ENCODE data around the gene HAND1.
A peak's percentile ranks its signal among the peaks of the same experiment; 100 is the strongest.

HAND1 gene

DNA sequence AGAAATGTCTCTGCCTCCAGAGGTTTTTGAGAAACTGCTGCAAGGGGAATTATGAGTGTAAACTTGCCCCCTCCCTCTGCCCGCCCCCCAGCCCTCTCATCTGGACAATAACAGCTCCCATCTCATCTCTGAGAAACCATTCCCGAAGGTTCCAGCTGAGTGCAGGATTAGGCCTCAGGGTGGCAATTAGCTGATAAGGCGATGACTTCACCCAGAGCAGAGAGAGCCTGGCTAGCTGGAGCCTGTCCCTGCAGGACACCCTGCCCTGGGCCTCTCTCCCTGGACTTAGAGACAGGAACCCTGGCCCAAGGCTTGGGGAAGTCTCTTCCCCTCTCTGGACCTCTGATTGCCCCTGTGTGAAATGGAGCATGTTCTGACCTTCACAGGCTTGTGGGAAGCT lies 45.7 kb upstream of the HAND1 start:
- H3K4ac ChIP-seq (ENCODE audit: low read depth in 1 of 2, low read length in 2 of 2), result no peak overlapping the region
- peak overlapping the region in 1 of 2 experiments; percentile 79 for H2BK12ac ChIP-seq (ENCODE audit: low read length in 2 of 2)
- H2BK5ac ChIP-seq (ENCODE audit: low read depth, low read length, poor library complexity, severe bottlenecking), result no peak overlapping the region
- no peak overlapping the region for H2BK15ac ChIP-seq (ENCODE audit: low read depth, poor library complexity, severe bottlenecking)
- no peak overlapping the region for H3K14ac ChIP-seq (ENCODE audit: low read length in 2 of 2)
- no peak overlapping the region for H3K18ac ChIP-seq (ENCODE audit: low read depth in 1 of 2, low read length in 2 of 2)
- no peak overlapping the region for H4K91ac ChIP-seq (ENCODE audit: low read length)
- H3K27me3 ChIP-seq (ENCODE audit: control insufficient read depth in 1 of 2, insufficient read depth in 1 of 2, low read length in 2 of 2), result peaks cover 56 to 77% of the 10 kb centered on the region in 2 experiments
- WGBS, result 16% methylated on average over 3 of the region's 3 CpGs
- no peak overlapping the region for H4K8ac ChIP-seq (ENCODE audit: low read length)
- peaks cover 0 to 3% of the 10 kb centered on the region in 2 experiments for H3K36me3 ChIP-seq (ENCODE audit: control insufficient read depth in 1 of 2, insufficient read depth in 2 of 2, low read depth in 1 of 2, low read length in 2 of 2)
- no peaks in the 10 kb centered on the region for H3K79me1 ChIP-seq (replicated peaks; ENCODE audit: low read length, poor library complexity, severe bottlenecking)
- H3K9ac ChIP-seq (ENCODE audit: low read length), result no peak overlapping the region
- no peak overlapping the region for H2AK5ac ChIP-seq (ENCODE audit: low read length, severe bottlenecking)
- no peak overlapping the region for H3K4me3 ChIP-seq (ENCODE audit: insufficient read depth in 1 of 2, low read depth in 1 of 2, low read length in 2 of 2)
- peak; percentile 54 for DNase-seq
- H3K23ac ChIP-seq (ENCODE audit: low read length in 2 of 2), result no peak overlapping the region
- H3K9me3 ChIP-seq (ENCODE audit: control insufficient read depth, low read length), result no peaks in the 10 kb centered on the region
- H2BK120ac ChIP-seq (ENCODE audit: low read depth, low read length), result no peak overlapping the region
- H3K4me1 ChIP-seq (ENCODE audit: control insufficient read depth, insufficient read depth, low read depth, low read length), result peaks cover 5% of the 10 kb centered on the region
- H3K4me2 ChIP-seq (ENCODE audit: low read length, poor library complexity, severe bottlenecking), result no peak overlapping the region
- H3K27ac ChIP-seq (ENCODE audit: low read length, poor library complexity, severe bottlenecking), result no peak overlapping the region
- no peak overlapping the region for H2AFZ ChIP-seq (ENCODE audit: low read depth, low read length)

DNA sequence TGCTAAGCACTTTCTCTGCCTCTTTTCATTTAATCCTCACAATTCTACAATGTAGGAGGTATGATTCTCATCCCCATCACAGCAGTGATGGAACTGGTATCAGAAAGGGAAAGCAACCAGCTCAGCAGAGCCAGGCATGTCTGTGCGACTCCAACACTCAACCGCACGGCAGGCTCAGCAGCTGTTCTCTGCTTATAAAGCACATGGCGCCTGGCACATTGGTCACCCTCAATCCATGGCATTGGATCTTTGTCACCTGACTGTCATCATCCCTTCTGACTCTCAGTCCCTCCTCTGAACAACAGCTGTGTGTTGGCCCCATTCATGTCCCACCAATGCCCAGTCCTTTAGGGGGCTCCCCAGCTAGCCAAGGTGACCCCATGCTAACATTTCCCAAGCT lies 45.1 kb upstream of the HAND1 start:
- Histone ChIP-seq H3K9me3 (ENCODE audit: control insufficient read depth, low read length) (no peaks in the 10 kb centered on the region), H3K36me3 (ENCODE audit: control insufficient read depth in 1 of 2, insufficient read depth in 2 of 2, low read depth in 1 of 2, low read length in 2 of 2) (peaks cover 0 to 3% of the 10 kb centered on the region in 2 experiments), H3K23ac (ENCODE audit: low read length in 2 of 2) (no peak overlapping the region), H4K8ac (ENCODE audit: low read length) (no peak overlapping the region), H3K4me2 (ENCODE audit: low read length, poor library complexity, severe bottlenecking) (no peak overlapping the region), H3K27ac (ENCODE audit: low read length, poor library complexity, severe bottlenecking) (no peak overlapping the region), H3K18ac (ENCODE audit: low read depth in 1 of 2, low read length in 2 of 2) (peak overlapping the region in 1 of 2 experiments; percentile 41), H2BK12ac (ENCODE audit: low read length in 2 of 2) (no peak overlapping the region), H2BK5ac (ENCODE audit: low read depth, low read length, poor library complexity, severe bottlenecking) (no peak overlapping the region), H2BK120ac (ENCODE audit: low read depth, low read length) (no peak overlapping the region), H3K79me1 (replicated peaks; ENCODE audit: low read length, poor library complexity, severe bottlenecking) (no peaks in the 10 kb centered on the region), H3K14ac (ENCODE audit: low read length in 2 of 2) (no peak overlapping the region), H2AK5ac (ENCODE audit: low read length, severe bottlenecking) (no peak overlapping the region), H3K9ac (ENCODE audit: low read length) (no peak overlapping the region), H3K4me1 (ENCODE audit: control insufficient read depth, insufficient read depth, low read depth, low read length) (peaks cover 5% of the 10 kb centered on the region), H4K91ac (ENCODE audit: low read length) (no peak overlapping the region), H3K4ac (ENCODE audit: low read depth in 1 of 2, low read length in 2 of 2) (no peak overlapping the region), H2AFZ (ENCODE audit: low read depth, low read length) (no peak overlapping the region), H3K4me3 (ENCODE audit: insufficient read depth in 1 of 2, low read depth in 1 of 2, low read length in 2 of 2) (no peak overlapping the region), H2BK15ac (ENCODE audit: low read depth, poor library complexity, severe bottlenecking) (no peak overlapping the region), H3K27me3 (ENCODE audit: control insufficient read depth in 1 of 2, insufficient read depth in 1 of 2, low read length in 2 of 2) (peaks cover 59 to 75% of the 10 kb centered on the region in 2 experiments)
- no peak for DNase-seq
- 64% methylated on average over 4 of the region's 4 CpGs for whole genome bisulfite sequencing

DNA sequence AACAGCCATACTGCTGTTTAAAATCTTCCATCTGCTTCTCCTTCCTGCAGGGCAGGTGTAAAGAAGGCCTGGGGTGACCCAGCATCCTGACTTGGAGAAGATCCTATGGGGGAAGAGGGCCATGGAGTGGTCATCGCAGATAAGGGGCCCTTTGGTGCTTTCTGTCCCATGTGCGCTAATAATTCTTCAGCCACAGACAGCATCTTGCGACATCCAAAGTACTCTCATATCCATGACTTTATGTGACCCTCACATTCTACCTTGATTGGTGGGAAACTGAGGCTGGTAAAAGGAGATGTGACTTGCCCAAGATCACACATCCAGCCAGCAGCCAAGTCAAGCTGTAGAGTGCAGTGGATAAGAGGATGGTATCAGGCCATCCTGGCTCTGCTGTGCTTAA lies 44.3 kb upstream of the HAND1 start:
- H3K4me2 ChIP-seq (ENCODE audit: low read length, poor library complexity, severe bottlenecking), result no peak overlapping the region
- no peak overlapping the region for H4K91ac ChIP-seq (ENCODE audit: low read length)
- H4K8ac ChIP-seq (ENCODE audit: low read length), result no peak overlapping the region
- peaks cover 0 to 3% of the 10 kb centered on the region in 2 experiments for H3K36me3 ChIP-seq (ENCODE audit: control insufficient read depth in 1 of 2, insufficient read depth in 2 of 2, low read depth in 1 of 2, low read length in 2 of 2)
- H2AK5ac ChIP-seq (ENCODE audit: low read length, severe bottlenecking), result no peak overlapping the region
- no peak overlapping the region for H3K27ac ChIP-seq (ENCODE audit: low read length, poor library complexity, severe bottlenecking)
- no peak overlapping the region for H3K14ac ChIP-seq (ENCODE audit: low read length in 2 of 2)
- H3K27me3 ChIP-seq (ENCODE audit: control insufficient read depth in 1 of 2, insufficient read depth in 1 of 2, low read length in 2 of 2), result peaks cover 59 to 74% of the 10 kb centered on the region in 2 experiments
- H3K4me3 ChIP-seq (ENCODE audit: insufficient read depth in 1 of 2, low read depth in 1 of 2, low read length in 2 of 2), result no peak overlapping the region
- peaks cover 5% of the 10 kb centered on the region for H3K4me1 ChIP-seq (ENCODE audit: control insufficient read depth, insufficient read depth, low read depth, low read length)
- H2AFZ ChIP-seq (ENCODE audit: low read depth, low read length), result no peak overlapping the region
- DNase-seq, result no peak
- no peak overlapping the region for H3K9ac ChIP-seq (ENCODE audit: low read length)
- no peak overlapping the region for H2BK120ac ChIP-seq (ENCODE audit: low read depth, low read length)
- 100% methylated on average over 1 of the region's 3 CpGs for WGBS
- H3K4ac ChIP-seq (ENCODE audit: low read depth in 1 of 2, low read length in 2 of 2), result no peak overlapping the region
- no peak overlapping the region for H2BK12ac ChIP-seq (ENCODE audit: low read length in 2 of 2)
- H3K18ac ChIP-seq (ENCODE audit: low read depth in 1 of 2, low read length in 2 of 2), result no peak overlapping the region
- no peak overlapping the region for H3K23ac ChIP-seq (ENCODE audit: low read length in 2 of 2)
- H2BK15ac ChIP-seq (ENCODE audit: low read depth, poor library complexity, severe bottlenecking), result no peak overlapping the region
- no peak overlapping the region for H2BK5ac ChIP-seq (ENCODE audit: low read depth, low read length, poor library complexity, severe bottlenecking)
- no peaks in the 10 kb centered on the region for H3K9me3 ChIP-seq (ENCODE audit: control insufficient read depth, low read length)
- no peaks in the 10 kb centered on the region for H3K79me1 ChIP-seq (replicated peaks; ENCODE audit: low read length, poor library complexity, severe bottlenecking)

DNA sequence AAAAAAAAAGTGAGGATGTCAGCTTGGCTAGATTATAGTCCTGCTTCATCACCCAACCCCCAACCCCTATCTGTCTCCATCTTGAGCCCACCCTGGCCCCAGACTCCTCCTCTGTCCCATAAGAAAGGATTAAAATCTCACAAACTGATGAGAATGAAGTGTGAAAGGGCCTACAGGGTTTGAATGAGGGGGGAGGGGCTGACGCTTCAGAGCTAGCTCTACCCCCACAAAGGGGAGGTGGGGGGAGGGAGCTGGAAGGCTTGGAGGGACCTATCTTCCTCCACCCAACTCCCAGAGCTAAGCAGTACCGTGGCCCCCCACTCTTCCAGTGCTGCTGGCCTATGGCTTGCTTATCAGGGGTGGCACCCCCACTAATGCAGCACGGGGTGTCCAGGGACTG lies 43.7 kb upstream of the HAND1 start:
- H3K9me3 ChIP-seq (ENCODE audit: control insufficient read depth, low read length), result no peaks in the 10 kb centered on the region
- H2BK5ac ChIP-seq (ENCODE audit: low read depth, low read length, poor library complexity, severe bottlenecking), result no peak overlapping the region
- no peak for DNase-seq
- peaks cover 5% of the 10 kb centered on the region for H3K4me1 ChIP-seq (ENCODE audit: control insufficient read depth, insufficient read depth, low read depth, low read length)
- H3K27me3 ChIP-seq (ENCODE audit: control insufficient read depth in 1 of 2, insufficient read depth in 1 of 2, low read length in 2 of 2), result peaks cover 62 to 76% of the 10 kb centered on the region in 2 experiments
- no peak overlapping the region for H3K4ac ChIP-seq (ENCODE audit: low read depth in 1 of 2, low read length in 2 of 2)
- no peak overlapping the region for H2BK15ac ChIP-seq (ENCODE audit: low read depth, poor library complexity, severe bottlenecking)
- no peak overlapping the region for H4K8ac ChIP-seq (ENCODE audit: low read length)
- H3K14ac ChIP-seq (ENCODE audit: low read length in 2 of 2), result no peak overlapping the region
- no peak overlapping the region for H3K4me3 ChIP-seq (ENCODE audit: insufficient read depth in 1 of 2, low read depth in 1 of 2, low read length in 2 of 2)
- H3K9ac ChIP-seq (ENCODE audit: low read length), result no peak overlapping the region
- no peak overlapping the region for H3K18ac ChIP-seq (ENCODE audit: low read depth in 1 of 2, low read length in 2 of 2)
- H3K79me1 ChIP-seq (replicated peaks; ENCODE audit: low read length, poor library complexity, severe bottlenecking), result no peaks in the 10 kb centered on the region
- peaks cover 0 to 3% of the 10 kb centered on the region in 2 experiments for H3K36me3 ChIP-seq (ENCODE audit: control insufficient read depth in 1 of 2, insufficient read depth in 2 of 2, low read depth in 1 of 2, low read length in 2 of 2)
- no peak overlapping the region for H4K91ac ChIP-seq (ENCODE audit: low read length)
- H2BK12ac ChIP-seq (ENCODE audit: low read length in 2 of 2), result no peak overlapping the region
- H3K4me2 ChIP-seq (ENCODE audit: low read length, poor library complexity, severe bottlenecking), result no peak overlapping the region
- WGBS, result 47% methylated on average over 3 of the region's 3 CpGs
- H3K23ac ChIP-seq (ENCODE audit: low read length in 2 of 2), result no peak overlapping the region
- no peak overlapping the region for H3K27ac ChIP-seq (ENCODE audit: low read length, poor library complexity, severe bottlenecking)
- no peak overlapping the region for H2AK5ac ChIP-seq (ENCODE audit: low read length, severe bottlenecking)
- no peak overlapping the region for H2AFZ ChIP-seq (ENCODE audit: low read depth, low read length)
- H2BK120ac ChIP-seq (ENCODE audit: low read depth, low read length), result no peak overlapping the region

Data from mesenchymal stem cell (in vitro differentiated cells and primary cell).